Stimulated activated CD4-positive, alpha-beta T cell treated with anti-CD3 and anti-CD28 coated beads, Interleukin-1b, Interleukin-23, amount 100 ng/mL, for 1 hour (primary cell): ENCODE data around the gene MAP3K9.

Source experiments
- DNase-seq, 2 donors: peaks; one replicate each; pipeline ENCODE4 v3.0.0-alpha.2; 2020; ENCODE audit warnings: low read depth in 2 of 2

Gene MAP3K9

DNA sequence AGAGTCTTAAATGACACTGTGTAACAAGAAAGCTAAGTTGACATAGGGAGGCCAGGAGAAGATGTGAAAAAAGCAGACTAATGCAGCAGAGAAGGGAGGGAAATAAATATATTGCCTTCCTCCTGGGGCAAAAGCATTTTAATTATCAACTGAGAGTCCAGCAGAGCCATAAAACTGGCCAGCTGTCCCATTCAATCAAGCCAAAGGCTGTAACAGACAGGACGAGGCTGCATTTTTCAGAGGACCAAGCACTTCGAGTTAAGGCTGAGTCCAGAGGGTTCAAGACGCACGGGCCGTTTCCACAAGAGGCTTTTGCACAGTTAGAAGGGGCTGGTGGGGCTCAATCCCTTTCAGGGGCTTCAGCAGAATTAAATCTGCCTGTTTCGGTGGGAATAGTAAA, 20.4 kb downstream of the MAP3K9 start:
- no peak for DNase-seq

GRCh38 chr14:70785556-70785955, 23.8 kb downstream of the MAP3K9 start:
- DNase-seq: no peak

DNA sequence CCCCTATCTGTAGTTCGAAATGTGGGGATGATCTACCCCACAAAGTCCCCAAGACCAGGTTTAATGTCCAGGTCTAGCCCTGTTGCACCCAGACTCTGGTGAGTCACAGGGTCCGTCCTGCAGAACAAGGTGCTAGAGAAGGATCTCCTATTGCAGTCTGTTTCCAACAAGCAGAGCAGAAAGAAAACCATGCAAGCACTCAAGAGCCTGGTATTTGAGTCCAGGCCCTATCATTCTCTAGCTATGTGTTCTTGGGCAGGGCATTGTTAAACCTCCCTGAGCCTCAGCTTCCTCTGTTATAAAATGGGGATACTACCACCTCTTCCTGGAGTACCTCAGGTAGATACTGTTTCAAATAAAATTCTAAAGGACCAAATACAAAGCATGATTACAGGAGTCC, 24.4 kb downstream of the MAP3K9 start:
- DNase-seq: no peak

- DNase-seq: no peak
Observed at GRCh38 chr14:70782361-70782760, 27.0 kb downstream of the MAP3K9 start.

DNA sequence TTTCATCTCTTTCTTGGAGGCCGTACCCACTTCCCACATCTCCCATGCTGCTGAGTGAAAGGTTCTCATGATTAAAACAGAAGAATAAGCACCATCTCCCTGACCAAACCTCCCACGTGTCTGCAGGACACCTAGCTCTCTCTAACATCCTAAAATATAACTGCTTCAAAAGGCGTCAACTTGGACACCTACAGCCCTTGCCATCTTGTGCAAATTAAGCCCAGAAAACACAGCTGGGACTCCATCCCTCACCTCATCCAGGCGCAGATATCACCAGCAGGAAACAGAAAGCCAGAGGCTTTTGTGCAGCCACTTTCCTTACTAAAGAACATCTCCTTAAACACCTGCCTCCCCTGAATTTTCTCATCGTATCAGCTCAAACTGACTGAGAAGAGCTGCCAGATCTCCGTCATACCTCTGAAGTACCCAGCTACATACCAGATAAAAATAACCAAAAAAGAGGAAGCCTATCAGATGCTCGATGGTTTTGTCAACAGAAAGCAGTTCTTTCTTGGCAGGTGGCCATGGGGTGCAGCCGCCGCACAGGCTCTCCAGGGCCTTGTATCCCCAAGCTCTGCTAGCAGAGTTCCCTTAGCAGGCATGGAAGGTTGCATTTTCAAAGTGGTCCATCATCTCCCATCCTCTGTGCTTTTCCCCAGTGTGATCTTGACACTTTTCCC, 28.8 kb downstream of the MAP3K9 start:
- DNase-seq: no peak

DNA sequence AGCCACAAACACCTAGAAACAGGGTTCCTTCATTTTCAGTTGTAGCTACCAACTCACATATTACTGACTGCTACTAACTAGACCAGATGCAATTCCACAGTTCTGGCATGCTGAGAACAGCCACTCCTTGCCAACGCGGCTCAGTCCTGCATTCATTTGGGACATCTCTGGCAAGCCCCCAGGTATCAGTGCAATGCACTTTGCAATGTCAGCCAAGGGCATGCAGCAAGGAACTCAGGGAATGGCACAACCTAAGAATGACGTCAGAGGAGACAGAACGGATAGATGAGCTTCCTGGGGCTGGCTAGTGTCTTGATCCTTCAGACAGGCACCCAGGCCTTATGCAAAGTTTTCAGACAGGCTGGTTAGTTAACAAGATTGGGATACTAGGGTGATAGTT, 29.6 kb downstream of the MAP3K9 start:
- DNase-seq: no peak

GRCh38 chr14:70776197-70776596, 33.1 kb downstream of the MAP3K9 start:
- no peak for DNase-seq

DNA sequence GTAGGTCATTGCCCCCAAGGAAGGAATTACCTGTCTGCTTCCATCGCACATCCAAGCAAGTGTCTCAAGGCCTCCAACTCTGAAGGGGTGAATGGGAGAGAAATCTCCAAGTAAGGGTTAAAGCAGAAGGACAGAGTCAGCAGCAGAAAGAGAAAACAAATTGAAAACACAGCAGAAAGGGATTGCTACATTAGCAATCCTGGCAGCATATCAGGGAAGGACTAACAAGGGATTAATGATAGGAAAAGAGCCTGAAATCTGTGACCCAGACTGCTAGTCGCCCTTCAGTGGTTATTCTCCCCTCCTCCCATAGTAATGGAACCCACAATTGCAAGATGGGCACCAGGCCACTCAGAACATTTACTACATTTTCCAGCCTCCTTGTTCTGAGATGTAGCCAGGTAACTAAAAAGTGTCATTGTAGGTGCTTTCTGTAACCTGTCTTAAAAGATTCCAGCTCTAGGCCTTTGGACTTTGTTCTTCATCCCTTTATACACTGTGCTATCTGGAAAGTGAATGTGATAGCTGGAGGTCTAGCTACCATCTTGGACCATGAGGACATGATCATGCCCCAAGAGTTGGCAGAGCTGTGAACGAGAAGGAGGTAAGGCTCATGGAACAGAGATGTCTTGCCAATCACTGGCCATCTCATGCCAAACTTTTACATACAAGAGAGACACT, 36.0 kb downstream of the MAP3K9 start:
- no peak for DNase-seq

DNA sequence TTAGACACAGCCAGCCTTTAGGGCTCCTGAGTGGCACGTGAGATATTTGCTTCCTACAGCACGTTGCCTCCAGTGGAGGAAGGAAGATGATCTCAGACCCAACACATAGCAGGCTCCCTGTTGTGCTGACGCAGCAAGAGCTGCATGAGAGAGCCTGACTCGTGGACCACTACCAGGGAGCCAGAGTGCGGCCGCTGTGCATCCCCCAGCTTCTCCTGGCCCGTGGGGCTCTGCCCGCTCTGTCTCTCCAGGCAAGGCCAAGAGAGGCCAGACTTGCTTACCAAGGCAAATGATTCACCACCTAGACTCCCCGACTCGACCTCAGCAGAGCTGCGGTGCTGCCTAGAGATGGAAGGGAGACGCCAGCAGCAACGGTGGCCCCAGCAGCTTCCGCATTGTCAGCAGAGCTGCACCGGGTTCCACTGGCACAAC, 37.5 kb downstream of the MAP3K9 start:
- DNase-seq: no peak

- DNase-seq: no peak
Observed at GRCh38 chr14:70770490-70770889, 38.8 kb downstream of the MAP3K9 start.

DNA sequence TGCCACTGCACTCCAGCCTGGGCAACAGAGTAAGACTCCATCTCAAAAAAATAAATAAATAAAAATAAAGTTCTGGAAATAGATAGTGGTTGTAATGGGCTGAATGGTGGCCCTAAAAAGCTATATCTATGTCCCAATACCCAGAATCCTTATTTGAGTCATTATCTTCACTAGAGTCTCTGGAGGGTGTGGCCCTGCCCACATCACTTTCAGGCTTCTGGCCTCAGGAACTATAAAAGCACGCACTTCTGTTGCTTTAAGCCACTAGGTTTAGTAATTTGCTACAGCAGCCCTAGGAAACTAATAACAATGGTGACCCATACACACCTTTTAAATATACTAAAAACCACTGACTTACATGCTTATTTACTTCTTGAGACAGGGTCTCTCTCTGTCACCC, 49.9 kb downstream of the MAP3K9 start:
- DNase-seq: no peak

DNA sequence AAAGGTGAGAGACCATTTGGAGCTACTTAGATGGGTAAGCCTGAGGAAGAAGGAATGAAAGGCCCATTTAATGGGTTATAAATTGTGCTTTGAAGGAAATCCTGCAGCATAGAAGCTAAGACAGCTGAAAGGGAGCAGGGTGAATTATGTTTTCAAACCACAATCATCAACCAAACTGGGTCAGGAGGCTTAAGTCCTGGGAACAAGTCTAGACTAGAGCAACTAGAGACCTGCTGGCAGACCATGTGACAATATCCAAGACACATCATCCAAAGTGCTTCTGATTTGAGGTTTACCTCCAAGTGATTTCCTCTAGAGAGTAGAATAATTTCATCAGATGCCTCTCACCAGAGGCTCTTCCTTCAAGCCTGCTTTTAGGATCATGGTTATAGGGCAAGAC, 53.7 kb downstream of the MAP3K9 start:
- DNase-seq: no peak

- DNase-seq: no peak
Observed at GRCh38 chr14:70754991-70755390, 54.3 kb downstream of the MAP3K9 start.

DNA sequence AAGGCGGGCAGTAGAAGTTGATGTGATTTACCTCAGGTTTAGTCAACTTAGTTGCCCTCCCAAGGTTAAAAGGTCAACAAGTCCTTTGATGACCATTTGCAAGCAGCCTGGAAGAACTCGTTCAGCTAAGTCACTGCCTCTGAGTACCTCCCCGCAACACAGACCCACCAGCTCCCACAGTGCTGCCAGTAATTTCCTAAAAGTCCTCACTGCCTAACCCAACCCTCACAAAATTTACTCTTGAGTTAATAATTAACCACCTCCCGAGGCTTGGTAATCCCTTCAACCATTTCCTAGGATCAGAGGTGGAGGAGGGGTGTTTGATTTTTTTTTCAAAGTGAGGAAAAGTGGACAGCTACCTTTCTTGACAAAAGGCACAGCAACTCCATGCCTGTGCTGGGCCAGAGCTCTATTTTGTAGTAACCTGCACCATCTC, 55.8 kb downstream of the MAP3K9 start:
- no peak for DNase-seq

- no peak for DNase-seq
Observed at GRCh38 chr14:70748422-70748821, 60.9 kb downstream of the MAP3K9 start.

DNA sequence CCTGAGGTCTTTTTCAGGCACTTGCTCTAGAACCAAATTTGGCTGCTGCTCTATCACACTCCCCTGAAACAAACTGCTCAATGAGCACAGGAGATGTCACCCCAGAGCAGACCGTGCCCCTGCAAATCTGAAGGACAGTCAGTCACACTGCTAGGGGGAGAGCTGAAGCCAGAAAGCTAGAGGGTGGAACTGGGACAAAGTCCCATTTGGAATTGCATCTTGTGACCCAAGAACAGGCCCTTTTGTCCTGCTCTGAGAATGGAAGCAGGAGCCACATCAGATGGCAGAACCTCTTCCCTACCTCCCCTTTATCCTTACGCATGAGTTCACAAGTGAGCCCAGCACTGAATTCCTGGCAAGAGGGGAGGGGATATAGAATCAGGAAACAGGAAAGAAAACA, 64.7 kb downstream of the MAP3K9 start:
- no peak for DNase-seq

DNA sequence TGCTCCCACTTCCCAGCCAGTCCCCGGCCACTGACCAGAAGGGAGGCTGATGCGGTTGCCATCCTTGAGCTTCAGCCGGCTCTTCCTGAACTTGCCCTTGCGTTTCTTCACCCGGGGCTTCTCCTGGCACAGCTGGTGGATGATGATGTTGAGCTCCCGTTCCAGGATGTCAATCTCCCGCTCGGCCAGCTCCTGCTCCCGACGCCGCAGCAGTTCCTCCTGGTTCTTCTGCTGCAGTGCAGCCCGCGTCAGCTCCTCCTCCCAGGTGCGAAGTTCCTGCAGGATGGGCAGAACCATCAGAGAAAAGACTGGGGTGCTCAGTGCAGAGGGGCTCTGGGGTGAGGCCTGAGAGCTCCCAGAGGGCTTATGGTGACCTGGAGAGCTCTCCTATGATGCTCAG, 67.0 kb downstream of the MAP3K9 start:
- DNase-seq: no peak

GRCh38 chr14:70741482-70741881, 67.8 kb downstream of the MAP3K9 start:
- DNase-seq: no peak

DNA sequence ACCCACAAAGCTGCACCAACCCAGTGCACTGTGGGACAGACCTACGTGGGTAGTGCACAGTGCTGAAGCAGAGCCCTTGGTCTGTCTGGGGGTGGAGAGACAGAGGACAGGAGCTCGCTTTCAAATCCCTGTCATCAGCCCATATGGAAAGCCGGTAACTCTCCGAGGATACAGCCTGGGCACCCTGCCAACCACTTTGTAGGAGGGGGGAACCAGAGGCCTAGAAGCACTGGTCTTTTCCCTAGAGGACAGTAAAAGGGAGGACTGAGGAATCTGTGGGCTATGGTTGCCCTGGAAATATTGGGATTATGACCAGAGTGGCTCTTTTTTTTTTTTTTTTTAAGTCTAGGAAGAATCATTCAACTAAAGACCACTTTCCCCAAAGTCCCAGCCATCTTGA, 74.3 kb downstream of the MAP3K9 start:
- no peak for DNase-seq

DNA sequence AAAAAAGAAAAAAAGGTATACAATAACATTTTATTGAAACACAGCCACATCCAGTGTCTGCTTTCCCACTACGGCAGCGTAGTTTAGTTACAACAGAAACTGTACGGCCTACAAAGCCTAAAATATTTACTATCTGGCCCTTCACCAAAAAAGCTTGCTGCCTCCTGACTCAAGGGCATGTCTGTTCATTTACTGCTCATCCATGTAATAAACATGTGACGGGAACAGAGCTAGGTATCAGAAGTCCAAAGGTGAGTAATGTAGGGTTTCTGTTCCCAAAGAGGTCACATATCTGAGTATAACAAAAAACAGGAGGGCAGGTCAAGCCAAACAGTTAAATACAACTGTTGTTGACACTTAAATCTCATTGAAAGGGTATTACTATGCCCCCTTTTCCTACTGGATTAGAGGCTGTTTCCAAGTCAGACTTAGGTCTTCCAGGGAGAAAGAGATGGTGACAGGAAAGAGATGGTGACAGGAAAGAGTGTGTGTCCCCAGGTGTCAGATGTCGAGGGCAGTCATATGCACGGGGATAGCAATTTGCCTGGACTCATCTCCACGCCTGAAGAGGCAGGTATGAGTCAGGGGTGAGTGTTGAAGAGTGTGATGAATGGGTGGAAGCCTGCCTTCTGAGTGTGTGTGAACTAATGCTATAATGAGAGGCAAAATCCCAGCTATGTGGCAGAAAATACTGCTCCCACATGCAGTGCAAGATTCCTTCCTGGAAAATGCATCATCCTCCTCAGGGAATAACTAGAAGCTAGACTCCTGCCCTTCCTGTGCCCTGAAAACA, 77.7 kb downstream of the MAP3K9 start:
- no peak for DNase-seq

GRCh38 chr14:70730393-70730792, 78.9 kb downstream of the MAP3K9 start:
- no peak for DNase-seq

DNA sequence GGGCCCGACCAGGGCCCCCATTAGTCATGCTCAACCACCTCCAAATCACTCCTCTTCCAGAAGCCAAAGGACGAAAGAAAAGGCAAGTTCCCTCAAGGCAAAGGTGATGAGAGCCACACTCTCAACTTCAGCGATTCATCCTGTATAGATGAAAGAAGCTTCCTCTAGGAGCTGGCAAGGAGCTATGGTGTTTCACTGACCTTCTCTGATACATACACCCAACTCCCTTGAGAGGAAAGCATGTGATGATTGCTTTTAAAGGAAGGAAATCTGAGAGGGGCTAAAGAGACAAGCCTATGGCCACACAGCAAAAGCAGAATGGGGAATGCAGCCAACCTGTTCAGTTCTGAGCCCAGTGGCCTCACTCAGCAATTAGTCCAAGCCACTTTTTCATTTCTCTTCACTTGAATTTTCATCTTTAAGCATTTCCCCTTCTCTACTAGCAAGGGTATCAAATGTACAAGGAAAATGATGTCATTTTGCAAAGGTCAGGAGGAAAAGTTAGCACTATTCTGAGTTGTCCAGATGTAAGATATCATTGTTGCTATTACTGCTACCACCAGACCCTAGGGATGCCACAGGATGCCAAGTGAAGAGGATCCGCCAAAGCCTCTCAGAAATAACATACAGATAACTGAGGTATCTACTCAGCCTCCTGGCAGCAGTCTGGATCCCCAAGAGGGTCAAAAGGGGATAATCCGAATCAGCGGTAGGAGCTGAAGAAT, 82.5 kb downstream of the MAP3K9 start:
- no peak for DNase-seq
